Measurements from ENCODE around the gene WRNIP1. TPM values are rescaled to one million over a fixed set of nuclear protein-coding genes. Genes with fewer than 3 reads are reported as not detected.
A peak's percentile ranks its signal among the peaks of the same experiment; 100 is the strongest.

WRNIP1 gene
- total and polyA plus RNA-seq, 10 of the 15 experiments (the other 5 are each of a cell fraction or from before 2014, with no cell fraction given) = 9.3 to 30.5 (median 24.3) TPM

DNA sequence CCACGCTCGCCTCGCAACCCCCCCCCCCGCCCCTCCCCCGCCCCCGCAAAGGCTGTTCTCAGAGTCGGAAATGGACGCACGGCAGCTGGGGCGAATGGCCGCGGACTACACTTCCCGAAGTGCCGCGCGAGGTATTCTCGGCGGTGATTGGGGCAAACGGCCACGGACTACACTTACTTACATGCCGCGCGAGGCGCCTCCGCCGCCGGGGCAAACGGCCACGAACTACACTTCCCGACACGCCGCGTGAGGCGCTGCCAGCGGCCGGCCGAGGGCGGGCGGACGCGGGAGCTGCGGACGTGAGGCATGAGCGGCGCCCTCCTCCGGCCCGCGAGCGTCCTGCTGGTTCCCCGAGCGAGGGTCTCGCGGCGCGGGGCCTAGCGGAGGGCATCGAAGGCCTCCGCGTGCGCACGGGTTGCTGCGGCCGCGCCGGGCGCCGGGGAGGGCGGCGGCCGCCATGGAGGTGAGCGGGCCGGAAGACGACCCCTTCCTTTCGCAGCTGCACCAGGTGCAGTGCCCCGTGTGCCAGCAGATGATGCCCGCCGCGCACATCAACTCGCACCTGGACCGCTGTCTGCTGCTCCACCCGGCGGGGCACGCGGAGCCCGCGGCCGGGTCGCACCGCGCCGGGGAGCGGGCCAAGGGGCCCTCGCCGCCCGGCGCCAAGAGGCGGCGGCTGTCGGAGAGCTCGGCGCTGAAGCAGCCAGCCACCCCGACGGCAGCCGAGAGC is at the start of gene WRNIP1 (continued):
- TF ChIP-seq, protein P1, sequence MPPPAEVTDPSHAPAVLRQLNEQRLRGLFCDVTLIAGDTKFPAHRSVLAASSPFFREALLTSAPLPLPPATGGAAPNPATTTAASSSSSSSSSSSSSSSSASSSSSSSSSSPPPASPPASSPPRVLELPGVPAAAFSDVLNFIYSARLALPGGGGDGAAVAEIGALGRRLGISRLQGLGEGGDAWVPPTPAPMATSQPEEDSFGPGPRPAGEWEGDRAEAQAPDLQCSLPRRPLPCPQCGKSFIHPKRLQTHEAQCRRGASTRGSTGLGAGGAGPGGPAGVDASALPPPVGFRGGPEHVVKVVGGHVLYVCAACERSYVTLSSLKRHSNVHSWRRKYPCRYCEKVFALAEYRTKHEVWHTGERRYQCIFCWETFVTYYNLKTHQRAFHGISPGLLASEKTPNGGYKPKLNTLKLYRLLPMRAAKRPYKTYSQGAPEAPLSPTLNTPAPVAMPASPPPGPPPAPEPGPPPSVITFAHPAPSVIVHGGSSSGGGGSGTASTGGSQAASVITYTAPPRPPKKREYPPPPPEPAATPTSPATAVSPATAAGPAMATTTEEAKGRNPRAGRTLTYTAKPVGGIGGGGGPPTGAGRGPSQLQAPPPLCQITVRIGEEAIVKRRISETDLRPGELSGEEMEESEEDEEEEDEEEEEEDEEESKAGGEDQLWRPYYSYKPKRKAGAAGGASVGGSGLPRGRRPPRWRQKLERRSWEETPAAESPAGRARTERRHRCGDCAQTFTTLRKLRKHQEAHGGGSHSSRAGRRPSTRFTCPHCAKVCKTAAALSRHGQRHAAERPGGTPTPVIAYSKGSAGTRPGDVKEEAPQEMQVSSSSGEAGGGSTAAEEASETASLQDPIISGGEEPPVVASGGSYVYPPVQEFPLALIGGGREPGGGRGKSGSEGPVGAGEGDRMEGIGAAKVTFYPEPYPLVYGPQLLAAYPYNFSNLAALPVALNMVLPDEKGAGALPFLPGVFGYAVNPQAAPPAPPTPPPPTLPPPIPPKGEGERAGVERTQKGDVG (CRISPR knock-in tag; IDR thresholded peaks at IDR 0.05) = no peak
- TF ChIP-seq MEF2B (IDR thresholded peaks at IDR 0.05; ENCODE audit: partially characterized antibody, poor library complexity, severe bottlenecking) (no peak), BHLHE40 (IDR thresholded peaks at IDR 0.05; ENCODE audit: borderline replicate concordance in 1 of 2, low read depth in 2 of 2, low read length in 1 of 2) (peak; percentile 60 to 91; a peak in 3 of 4 replicates), RUNX3 (IDR thresholded peaks at IDR 0.05; ENCODE audit: low read length) (peak; percentile 57), MXI1 (IDR thresholded peaks at IDR 0.05; ENCODE audit: low read depth, low read length) (peak; percentile 65; the same call in 1 of the 2 replicates), POLR2A (IDR thresholded peaks at IDR 0.05; ENCODE audit: low read depth, low read length) (peak; percentile 80), SUZ12 (IDR thresholded peaks at IDR 0.05; ENCODE audit: unreplicated experiment) (no peak), TCF12 (IDR thresholded peaks at IDR 0.05; ENCODE audit: low read depth, low read length) (peak; percentile 71; the same call in 1 of the 2 replicates), NR2C2 (IDR thresholded peaks at IDR 0.05; ENCODE audit: borderline replicate concordance, control insufficient read depth, insufficient read length, low read depth) (no peak), SIN3A (IDR thresholded peaks at IDR 0.05; ENCODE audit: low read depth, low read length) (peak; percentile 52)
- TF ChIP-seq, protein P2, sequence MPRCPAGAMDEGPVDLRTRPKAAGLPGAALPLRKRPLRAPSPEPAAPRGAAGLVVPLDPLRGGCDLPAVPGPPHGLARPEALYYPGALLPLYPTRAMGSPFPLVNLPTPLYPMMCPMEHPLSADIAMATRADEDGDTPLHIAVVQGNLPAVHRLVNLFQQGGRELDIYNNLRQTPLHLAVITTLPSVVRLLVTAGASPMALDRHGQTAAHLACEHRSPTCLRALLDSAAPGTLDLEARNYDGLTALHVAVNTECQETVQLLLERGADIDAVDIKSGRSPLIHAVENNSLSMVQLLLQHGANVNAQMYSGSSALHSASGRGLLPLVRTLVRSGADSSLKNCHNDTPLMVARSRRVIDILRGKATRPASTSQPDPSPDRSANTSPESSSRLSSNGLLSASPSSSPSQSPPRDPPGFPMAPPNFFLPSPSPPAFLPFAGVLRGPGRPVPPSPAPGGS (IDR thresholded peaks at IDR 0.05; ENCODE audit: borderline replicate concordance, insufficient read depth, low read depth, low read length, poor library complexity, severe bottlenecking) = peak; percentile 31

Measured in GM12878 (cell line).